Activated CD4-positive, alpha-beta T cell treated with anti-CD3 and anti-CD28 coated beads for 4 hours (primary cell): ENCODE data around the gene DCTD.

Source experiments
- DNase-seq, 2 donors: peaks; one replicate each; pipeline ENCODE4 v3.0.0-alpha.2; 2020

Gene DCTD

GRCh38 chr4:182917182-182918043, at the start of gene DCTD:
DCTD (minus strand) TSS chr4:182917386; CDS start chr4:182915568, 1,818 bp downstream.
- DNase-seq = peak; percentile 78 to 83

GRCh38 chr4:182960746-182961145, 43.6 kb upstream of the DCTD start:
- no peak for DNase-seq

- DNase-seq = no peak
These were observed 43.0 kb upstream of the DCTD start for GRCh38 chr4:182960228-182960627.

GRCh38 chr4:182955411-182955810, 38.2 kb upstream of the DCTD start:
- DNase-seq = no peak

- DNase-seq = no peak
These were observed 27.5 kb upstream of the DCTD start for GRCh38 chr4:182944484-182945213.

- no peak for DNase-seq
These were observed 22.5 kb upstream of the DCTD start for GRCh38 chr4:182939680-182940079.

GRCh38 chr4:182938205-182938645, 21.0 kb upstream of the DCTD start:
- peak; percentile 52 to 62 for DNase-seq

GRCh38 chr4:182937268-182938204, 20.4 kb upstream of the DCTD start:
- DNase-seq = no peak

- no peak for DNase-seq
These were observed 15.5 kb upstream of the DCTD start for GRCh38 chr4:182932651-182933050.

GRCh38 chr4:182931691-182932345, 14.6 kb upstream of the DCTD start:
- no peak for DNase-seq

GRCh38 chr4:182930889-182931288, 13.7 kb upstream of the DCTD start:
- no peak for DNase-seq

GRCh38 chr4:182929296-182929695, 12.1 kb upstream of the DCTD start:
- no peak for DNase-seq

- no peak for DNase-seq
These were observed 10.9 kb upstream of the DCTD start for GRCh38 chr4:182928061-182928460.

GRCh38 chr4:182927505-182927904, 10.3 kb upstream of the DCTD start:
- no peak for DNase-seq

GRCh38 chr4:182925855-182926254, 8.7 kb upstream of the DCTD start:
- DNase-seq = no peak

- DNase-seq = peak; percentile 53 to 57
These were observed 8.1 kb upstream of the DCTD start for GRCh38 chr4:182925298-182925757.

GRCh38 chr4:182924497-182924896, 7.3 kb upstream of the DCTD start:
- DNase-seq = no peak

GRCh38 chr4:182923796-182924340, 6.7 kb upstream of the DCTD start:
- DNase-seq = no peak

- no peak for DNase-seq
These were observed 6.2 kb upstream of the DCTD start for GRCh38 chr4:182923366-182923765.

GRCh38 chr4:182922501-182923284, 5.5 kb upstream of the DCTD start:
- DNase-seq = no peak

- no peak for DNase-seq
These were observed 4.4 kb upstream of the DCTD start for GRCh38 chr4:182921608-182922007.
